Measurements from ENCODE around the gene CETN1. TPM values are rescaled to one million over a fixed set of nuclear protein-coding genes. Genes with fewer than 3 reads are reported as not detected.

CETN1 gene
- not detected in 2 replicates for total RNA-seq (2014; rRNA removed; shearing (Covaris generic))

- DNase-seq (ENCODE audit: low read depth) = no peak
Measured at GRCh38 chr18:580154-580553, at the start of gene CETN1. TSS of gene CETN1 (plus strand) at chr18:580380. CDS start at chr18:580409, 29 bp downstream.

- no peak for DNase-seq (ENCODE audit: low read depth)
Measured at GRCh38 chr18:532018-532417, 48.2 kb upstream of the CETN1 start.

GRCh38 chr18:532632-533031 lies 47.5 kb upstream of the CETN1 start:
- DNase-seq (ENCODE audit: low read depth) = no peak

GRCh38 chr18:533995-534601 lies 46.1 kb upstream of the CETN1 start:
- no peak for DNase-seq (ENCODE audit: low read depth)

GRCh38 chr18:543447-544078 lies 36.6 kb upstream of the CETN1 start:
- DNase-seq (ENCODE audit: low read depth) = no peak

GRCh38 chr18:549967-550366 lies 30.2 kb upstream of the CETN1 start:
- no peak for DNase-seq (ENCODE audit: low read depth)

GRCh38 chr18:551404-552061 lies 28.6 kb upstream of the CETN1 start:
- no peak for DNase-seq (ENCODE audit: low read depth)

GRCh38 chr18:555705-556457 lies 24.3 kb upstream of the CETN1 start:
- no peak for DNase-seq (ENCODE audit: low read depth)

GRCh38 chr18:564708-565561 lies 15.2 kb upstream of the CETN1 start:
- DNase-seq (ENCODE audit: low read depth) = no peak

- no peak for DNase-seq (ENCODE audit: low read depth)
Measured at GRCh38 chr18:565562-566061, 14.6 kb upstream of the CETN1 start.

GRCh38 chr18:567122-567521 lies 13.1 kb upstream of the CETN1 start:
- DNase-seq (ENCODE audit: low read depth) = no peak

- peak; percentile 15 for DNase-seq (ENCODE audit: low read depth)
Measured at GRCh38 chr18:568731-569130, 11.4 kb upstream of the CETN1 start.

- DNase-seq (ENCODE audit: low read depth) = no peak
Measured at GRCh38 chr18:570256-570655, 9.9 kb upstream of the CETN1 start.

- no peak for DNase-seq (ENCODE audit: low read depth)
Measured at GRCh38 chr18:570697-571096, 9.5 kb upstream of the CETN1 start.

GRCh38 chr18:572091-572830 lies 7.9 kb upstream of the CETN1 start:
- DNase-seq (ENCODE audit: low read depth) = no peak

GRCh38 chr18:572831-573289 lies 7.3 kb upstream of the CETN1 start:
- DNase-seq (ENCODE audit: low read depth) = no peak

- no peak for DNase-seq (ENCODE audit: low read depth)
Measured at GRCh38 chr18:573385-573784, 6.8 kb upstream of the CETN1 start.

GRCh38 chr18:574149-574860 lies 5.9 kb upstream of the CETN1 start:
- no peak for DNase-seq (ENCODE audit: low read depth)

GRCh38 chr18:574865-575645 lies 5.1 kb upstream of the CETN1 start:
- no peak for DNase-seq (ENCODE audit: low read depth)
